Fibroblast of skin of right quadriceps (primary cell): ENCODE measurements around the gene CYP27A1.

Source experiments
- DNase-seq: peaks from one replicate; pipeline ENCODE4 v3.0.0-alpha.2; 2013

CYP27A1 gene

DNA sequence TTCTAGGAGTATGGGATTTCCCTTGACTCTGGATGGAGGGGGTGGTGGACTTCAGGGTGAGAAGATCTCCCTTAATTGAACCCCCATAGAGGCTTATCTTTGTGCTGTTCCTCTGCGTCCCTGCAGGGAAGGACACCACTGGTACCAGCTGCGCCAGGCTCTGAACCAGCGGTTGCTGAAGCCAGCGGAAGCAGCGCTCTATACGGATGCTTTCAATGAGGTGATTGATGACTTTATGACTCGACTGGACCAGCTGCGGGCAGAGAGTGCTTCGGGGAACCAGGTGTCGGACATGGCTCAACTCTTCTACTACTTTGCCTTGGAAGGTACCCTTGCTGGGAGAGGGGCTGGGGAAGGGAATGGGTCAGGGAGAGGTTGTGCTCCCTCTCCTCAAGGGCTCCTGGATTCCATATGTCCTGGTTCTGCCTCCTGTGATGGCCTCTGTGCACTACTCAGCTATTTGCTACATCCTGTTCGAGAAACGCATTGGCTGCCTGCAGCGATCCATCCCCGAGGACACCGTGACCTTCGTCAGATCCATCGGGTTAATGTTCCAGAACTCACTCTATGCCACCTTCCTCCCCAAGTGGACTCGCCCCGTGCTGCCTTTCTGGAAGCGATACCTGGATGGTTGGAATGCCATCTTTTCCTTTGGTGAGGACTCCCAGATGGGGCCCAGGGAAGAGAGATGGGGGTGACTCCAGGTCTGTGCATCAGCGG is 30.3 kb downstream of the CYP27A1 start:
- DNase-seq: no peak

DNA sequence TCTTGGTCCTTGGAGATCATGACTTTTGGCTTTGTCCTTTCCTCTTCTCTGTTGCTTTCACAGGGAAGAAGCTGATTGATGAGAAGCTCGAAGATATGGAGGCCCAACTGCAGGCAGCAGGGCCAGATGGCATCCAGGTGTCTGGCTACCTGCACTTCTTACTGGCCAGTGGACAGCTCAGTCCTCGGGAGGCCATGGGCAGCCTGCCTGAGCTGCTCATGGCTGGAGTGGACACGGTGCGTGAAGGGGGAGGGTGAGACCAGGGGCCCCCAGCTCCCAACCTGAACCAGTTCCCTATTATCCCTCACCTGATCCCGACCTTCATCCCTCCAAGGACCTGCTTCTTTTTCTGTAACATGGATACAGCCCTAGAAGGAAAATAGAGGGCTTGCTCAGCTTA is 30.9 kb downstream of the CYP27A1 start:
- no peak for DNase-seq

DNA sequence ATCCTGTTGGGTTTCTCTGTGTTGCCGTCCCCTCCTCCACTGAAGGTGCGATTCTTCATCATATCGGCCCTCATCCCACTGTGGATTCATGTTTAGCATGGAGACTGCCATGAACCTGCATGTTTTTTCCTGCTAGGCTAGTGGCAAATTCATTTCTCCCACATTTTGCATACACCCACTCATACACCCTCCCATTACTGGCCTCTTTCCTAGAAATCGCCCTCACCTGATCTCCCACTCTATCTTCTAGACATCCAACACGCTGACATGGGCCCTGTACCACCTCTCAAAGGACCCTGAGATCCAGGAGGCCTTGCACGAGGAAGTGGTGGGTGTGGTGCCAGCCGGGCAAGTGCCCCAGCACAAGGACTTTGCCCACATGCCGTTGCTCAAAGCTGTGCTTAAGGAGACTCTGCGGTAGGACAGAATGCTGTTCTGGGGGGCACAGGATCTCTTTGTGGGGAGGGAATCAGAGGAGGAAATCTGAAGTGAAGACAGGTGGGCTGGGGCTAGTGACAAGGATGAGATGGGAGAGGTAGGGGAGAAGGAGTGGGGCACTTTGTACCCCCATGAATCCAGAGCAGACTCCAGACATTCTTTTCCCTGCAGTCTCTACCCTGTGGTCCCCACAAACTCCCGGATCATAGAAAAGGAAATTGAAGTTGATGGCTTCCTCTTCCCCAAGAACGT is 32.0 kb downstream of the CYP27A1 start:
- no peak for DNase-seq

DNA sequence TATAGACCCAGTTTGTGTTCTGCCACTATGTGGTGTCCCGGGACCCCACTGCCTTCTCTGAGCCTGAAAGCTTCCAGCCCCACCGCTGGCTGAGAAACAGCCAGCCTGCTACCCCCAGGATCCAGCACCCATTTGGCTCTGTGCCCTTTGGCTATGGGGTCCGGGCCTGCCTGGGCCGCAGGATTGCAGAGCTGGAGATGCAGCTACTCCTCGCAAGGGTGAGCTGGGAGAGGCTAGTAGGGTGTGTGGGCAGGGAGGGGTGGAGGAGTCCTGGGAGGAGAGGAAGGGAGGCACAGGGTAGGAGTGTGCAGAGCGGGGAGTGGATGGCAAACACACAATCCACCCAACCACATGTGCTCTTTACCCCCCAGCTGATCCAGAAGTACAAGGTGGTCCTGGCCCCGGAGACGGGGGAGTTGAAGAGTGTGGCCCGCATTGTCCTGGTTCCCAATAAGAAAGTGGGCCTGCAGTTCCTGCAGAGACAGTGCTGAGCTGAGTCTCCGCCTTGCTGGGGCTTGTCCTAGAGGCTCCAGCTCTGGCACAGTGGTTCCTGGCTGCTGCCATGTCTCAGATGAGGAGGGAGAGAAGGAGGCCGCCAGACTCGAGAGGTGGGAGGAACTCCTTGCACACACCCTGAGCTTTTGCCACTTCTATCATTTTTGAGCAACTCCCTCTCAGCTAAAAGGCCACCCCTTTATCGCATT is 32.7 kb downstream of the CYP27A1 start:
- no peak for DNase-seq

DNA sequence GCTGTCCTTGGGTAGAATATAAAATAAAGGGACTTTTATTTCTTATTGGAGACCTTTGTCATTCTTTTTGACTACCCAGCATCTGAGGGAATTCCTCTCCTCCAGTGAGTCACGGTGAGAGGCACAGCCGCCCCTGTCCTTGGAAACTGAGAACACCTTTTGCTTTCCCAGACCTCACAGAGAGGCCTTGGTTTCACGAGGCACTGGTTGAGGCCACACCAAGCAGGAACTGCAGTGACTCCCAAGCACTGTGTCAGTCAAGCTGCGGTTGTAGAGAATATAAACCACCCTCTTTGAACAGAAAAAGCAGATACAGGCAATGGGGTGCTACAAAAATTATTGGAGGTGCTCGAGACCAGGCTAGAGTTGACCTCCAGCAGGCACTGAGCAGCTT is 33.3 kb downstream of the CYP27A1 start:
- no peak for DNase-seq

DNA sequence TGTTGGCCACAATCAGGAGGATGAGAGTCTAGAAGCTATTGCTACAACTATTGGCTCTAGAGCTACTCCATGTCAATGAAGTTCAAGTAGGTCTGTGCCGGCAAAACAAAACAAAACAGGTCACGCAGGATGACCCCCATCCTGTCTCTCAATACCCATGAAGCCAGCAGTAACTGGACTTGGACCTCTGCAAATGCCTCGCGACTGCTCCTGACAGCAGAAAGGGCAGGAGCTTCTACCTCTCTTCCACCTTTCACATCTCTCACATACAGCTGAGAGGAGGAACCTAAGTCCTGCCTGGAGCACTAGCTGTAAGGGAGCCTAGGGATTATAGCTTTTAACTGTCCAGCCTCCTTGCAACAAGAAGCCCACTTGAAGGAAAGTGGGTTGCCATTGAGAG is 33.7 kb downstream of the CYP27A1 start:
- DNase-seq: no peak

DNA sequence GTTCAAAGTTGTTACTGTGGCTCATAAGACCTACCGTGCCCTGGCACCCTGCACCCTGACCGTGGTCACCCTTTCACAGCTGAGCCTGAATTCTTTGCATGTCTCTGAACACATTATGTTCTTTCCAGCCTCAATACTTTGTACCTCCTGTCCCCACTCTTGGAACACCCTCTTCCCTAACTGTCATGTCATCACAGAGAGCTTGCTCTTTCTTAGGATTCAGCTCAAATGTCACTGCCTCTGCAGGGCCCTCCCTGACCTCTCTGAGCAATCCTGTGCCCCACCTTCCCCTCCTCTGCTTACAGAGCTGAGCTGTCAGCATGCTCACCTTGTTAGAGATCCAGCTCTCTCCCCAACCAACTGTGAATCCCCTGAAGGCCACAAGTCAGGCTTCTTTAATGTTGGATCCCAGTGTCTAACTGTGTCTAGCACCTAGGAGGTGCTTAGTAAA is 34.6 kb downstream of the CYP27A1 start:
- DNase-seq: no peak

DNA sequence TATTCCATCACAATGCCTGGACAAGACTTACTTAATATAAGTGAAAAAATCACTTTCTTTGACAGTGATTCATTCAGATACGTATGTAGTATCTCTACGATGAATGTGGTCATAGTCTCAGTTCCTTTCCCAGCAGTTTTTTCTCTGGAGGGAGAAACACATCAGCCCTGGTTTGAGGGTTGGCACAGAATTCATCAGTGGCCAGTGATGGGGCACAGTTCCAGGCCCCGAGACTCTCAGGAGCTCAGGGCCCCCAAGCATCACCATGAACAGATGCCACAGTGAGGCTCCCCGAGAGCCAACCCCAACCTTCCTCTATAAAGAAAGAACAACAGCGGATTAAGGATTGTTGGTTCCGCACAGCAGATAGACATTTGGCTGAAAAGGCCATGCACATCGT is 37.1 kb downstream of the CYP27A1 start:
- no peak for DNase-seq

DNA sequence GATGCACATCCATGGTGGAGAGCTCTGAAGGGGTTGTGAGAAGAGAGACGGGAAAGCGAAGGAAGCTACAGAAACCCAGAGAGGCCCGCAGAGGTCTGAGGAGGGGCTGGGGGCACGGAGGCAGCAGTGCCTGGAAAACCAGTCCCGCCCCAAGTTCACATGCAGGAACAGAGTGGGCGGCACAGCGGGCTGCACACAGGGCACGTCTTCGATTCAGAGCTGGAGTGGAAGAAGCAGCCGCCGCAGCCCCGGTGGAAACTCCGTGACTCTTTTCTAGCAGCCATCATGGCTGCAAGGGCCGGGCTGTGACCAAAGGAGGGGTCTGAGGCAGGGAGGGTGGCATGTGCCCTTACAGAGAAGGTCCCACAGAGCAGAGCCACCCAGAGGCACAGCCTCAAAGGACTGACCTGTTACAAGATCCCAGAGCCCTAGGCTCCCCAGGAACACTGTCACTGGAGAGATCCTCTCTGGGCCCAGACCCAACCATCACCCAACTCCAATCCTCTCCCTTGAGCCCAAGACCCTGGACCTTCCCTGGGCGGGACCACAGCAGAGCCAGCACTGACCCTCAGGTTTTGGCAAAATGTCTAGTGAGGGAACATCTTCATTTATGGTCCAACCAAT is 38.9 kb downstream of the CYP27A1 start:
- DNase-seq: no peak

DNA sequence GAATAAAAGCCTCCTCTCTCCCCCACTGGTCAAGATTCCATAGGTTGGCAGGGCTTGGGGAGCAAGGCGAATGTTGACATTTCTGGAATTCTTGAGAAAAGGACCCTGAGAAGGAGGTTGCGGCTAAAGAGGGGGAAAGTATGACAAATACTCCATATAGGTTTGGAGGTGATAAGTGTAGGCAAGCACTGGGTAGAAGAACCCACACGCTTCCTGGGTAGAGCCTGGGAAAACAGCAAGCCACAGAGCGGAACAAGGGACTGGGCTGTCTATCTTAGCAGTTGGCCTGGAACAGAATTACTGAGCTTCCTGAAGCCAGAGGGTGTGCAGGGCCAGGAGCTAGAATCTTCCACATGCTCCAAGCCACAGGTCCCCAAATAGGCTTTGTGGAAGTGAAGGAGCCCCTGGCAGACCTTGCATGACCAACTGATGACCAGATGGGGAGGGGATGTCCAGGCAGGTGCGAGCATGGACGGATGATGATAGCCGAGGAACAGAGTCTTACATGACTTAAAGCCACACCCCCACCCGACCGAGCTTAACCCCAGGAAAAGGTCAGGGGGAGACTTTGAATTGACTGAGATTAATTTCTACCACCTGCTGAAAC is 39.8 kb downstream of the CYP27A1 start:
- no peak for DNase-seq

DNA sequence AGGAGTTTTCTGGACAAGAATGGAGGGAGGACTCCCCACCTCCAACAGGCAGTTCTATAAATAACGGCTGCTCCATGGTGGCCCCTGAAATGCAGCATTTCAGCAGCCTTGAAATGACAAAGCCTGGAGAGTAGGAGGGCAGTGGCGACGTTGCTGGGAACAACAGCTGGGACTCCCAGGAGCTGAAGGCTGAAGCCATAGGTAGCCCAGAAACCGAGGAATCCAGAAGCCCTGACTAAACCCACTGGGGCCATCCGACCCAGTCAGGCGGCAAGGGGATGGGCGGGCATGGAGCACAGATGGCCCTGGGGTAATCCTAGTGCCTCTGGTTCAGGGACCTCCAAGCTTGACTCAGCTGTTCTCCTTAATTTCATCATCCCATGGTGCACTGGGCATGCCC is 40.7 kb downstream of the CYP27A1 start:
- no peak for DNase-seq

DNA sequence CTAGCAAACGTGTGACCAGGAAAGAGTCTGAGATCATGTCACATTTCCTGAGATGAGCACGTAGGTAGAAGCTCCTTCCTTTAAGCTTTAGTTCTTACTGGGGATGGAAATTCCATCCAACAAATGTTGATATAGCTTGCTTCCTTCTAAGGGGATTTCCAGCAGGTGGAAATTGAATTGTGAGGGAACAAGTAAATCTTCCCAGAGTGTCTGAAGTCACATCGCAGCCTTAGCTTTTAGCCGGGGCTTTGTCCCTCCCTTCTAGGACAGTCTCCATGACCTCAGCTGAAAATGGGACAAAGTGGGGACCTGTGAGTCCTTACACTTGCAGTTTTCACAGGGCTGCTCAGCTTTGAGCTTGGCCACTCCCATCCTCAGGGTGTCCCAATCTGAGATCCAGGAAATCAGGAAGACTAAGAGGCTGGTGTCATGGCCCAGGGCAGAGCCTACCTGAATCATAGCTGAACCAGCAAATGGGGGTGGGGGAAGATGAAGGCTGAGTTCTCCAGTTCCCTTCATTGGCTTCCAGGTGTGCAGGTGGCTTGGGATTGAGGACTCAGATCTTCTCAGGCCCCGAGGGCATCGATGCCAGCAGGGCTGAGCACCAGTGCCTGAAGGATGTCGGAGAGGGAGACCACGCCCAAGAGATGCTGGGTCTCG is 41.4 kb downstream of the CYP27A1 start:
- no peak for DNase-seq

DNA sequence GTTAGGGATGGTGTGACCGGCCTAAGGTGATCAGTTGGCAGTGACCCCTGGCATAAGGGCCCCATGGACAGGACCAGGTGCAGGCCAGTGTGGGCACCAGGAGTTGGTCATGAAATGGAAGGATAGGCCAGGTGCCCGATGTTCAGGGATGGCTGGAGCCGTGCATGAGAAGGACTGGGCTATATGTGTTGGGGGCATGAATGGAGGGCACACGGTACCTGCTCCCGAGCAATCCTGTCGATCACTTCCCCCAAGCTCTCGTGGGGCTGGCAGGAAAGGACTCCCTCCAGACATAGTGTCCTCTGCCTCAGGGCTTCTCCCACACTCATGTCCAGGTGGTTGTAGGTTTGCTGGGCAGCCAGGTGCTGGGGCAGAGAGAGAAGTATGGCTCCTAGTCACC is 42.1 kb downstream of the CYP27A1 start:
- no peak for DNase-seq

DNA sequence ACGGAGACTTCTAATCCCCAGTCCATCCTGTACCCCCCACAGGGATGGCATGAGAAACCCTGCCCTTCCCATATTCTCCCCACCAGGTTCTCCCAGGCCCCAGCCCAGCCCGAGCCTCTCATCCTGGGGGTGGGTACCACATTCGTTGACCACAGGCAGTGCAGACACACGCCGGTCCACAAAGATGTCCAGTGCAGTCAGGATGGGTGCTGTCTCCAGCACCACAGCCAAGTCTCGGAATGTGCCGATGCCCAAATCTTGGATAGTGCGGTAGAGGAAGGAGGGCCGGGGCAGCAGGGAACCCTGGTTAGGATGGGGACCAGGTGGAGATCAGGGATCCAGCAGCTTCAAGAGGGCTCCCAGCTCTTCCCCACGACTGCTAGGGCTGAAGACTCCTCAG is 44.8 kb downstream of the CYP27A1 start:
- DNase-seq: no peak

DNA sequence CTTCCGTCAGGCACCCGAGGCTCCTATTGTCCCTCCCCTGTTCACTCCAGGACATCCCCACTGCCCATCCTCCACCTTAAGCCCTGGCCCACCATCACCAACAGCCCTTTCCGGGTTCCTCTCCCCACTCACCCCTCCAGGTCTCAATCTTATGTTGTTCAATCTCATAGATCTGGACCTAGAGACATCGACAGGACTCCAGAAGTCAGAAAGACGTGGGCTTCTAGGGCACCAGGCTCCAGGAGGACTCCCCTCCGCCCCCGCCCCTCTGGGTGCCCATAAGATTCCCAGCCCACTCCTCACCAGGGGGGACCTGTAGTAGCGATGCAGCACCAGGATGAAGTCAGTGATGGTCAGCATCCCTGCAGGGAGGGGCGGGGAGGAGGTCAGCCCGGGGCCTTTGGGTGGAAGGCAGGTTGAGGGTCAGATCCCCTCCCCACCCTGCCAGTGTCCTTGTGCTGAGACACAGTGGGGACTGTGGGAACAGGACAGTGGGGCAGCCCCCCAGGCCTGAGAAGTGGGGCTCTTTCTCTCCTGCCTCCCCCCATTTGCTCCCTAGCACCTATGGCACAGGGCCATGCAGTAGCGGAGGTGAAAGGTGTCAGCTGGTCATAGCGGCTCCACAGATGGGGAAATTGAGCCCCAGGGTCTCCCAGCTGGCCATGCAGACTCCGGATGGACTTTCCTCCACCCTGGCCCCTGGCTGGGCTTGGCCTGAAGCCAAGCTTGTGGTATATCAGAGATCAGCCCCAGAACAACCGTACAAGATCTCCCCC is 45.9 kb downstream of the CYP27A1 start:
- no peak for DNase-seq

DNA sequence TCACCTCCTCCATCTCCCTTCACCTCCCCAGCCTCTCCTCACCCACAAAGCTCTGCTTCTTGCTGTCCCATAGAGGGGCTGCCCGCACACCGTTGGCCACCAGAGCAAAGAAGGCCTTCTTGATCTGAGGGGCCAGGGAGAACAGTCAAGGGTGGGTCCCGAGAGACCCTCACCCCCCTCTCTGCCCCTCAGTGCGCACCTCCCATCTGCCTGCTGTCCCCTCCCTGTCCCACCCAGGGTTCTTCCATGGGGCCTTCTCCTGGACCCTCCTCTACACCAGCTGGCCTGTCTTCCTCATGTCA is 46.5 kb downstream of the CYP27A1 start:
- no peak for DNase-seq

DNA sequence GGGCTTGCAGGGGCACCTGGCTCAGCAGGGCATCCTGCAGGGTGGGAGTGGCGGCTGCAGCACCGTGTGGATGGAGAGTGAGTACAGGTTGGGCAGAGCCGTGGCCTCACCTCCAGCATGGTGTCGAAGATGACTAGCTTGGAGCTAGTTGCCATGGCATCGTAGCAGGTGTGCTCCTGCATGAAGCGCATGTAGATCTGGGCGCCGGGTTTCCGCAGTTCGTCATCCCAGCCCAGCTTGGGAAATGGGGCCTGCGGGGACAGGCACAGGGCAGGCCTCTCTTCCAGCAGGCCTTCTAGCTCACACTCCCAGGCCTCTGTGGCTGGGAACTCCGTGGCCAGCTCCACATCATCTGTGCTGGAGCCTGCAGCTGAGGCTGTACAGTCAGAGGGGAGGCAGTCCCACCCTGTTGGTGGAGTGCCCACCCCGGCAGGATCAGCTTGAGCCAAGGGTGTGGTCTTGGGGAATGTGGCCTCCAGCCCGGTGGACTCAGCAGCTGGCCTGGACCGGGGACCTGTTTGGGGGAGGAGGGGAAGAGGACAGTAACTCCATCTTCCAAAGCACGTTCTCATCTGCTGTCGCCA is 48.0 kb downstream of the CYP27A1 start:
- no peak for DNase-seq

DNA sequence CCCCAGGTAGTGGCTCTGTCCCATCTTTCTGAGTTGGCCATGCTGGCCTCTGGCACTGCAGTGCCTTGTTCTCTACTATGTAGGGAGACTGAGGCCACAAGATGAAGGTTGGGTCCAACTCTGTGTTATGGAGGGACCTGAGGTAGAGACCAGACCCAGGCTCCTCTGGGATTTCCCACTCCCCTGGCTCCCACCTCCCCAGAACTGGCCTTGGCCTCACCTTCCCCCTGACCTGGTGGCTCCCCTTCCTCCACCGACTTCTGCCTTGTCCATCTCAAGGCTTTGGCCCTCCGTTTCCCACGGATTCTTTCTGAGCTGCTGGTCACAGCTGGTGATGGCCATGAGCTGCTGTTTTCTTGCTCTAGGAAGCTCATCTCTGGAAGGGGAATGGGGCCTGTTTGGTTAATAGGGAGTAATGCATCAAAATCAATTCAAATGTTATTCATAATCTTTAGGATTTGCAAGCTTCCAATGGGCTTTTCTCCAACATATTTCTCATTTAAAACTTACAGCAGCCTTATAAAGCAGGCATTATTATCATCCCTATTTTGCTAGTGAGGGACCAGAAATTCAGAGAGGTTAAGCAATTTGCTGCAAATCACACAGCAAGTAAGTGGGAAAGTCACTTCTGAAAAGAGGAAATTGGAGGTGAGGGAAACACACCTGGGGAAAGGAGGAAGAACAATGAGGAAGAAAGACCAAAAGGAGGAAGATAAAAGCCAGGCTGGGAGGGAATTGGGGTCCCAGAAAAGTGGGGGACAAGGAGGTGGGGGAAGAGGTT is 48.8 kb downstream of the CYP27A1 start:
- no peak for DNase-seq

DNA sequence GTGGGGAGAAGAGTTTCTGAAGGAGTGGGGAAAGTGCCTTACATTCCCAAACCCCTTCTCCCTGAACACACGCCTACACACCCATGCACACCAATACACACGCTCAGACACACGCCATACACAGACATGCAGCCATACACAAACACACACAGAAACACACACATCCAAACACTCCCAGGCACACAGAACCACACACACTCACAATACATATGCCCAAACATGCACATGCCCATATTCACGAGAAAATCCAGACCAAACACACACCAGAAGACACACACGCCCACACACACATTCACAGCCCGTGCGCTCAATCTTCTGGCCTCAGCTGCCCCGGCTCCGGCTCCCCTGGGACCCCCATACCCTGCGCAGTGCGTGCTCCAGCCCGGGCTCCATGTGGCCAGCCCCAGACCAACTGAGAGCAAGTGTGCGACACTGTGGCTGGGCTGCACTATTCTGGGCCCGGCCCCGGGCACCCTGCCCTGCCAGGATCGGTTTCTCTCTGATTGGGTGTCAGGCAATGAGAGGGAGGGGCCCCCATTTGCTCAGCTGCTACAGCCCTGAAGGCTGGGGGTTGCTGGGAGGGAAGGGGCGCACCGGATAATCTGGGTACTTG is 49.5 kb downstream of the CYP27A1 start, which contains the start of gene PRKAG3:
PRKAG3 (minus strand) TSS at position 426 of the 613 bp plus-strand sequence.
- no peak for DNase-seq

DNA sequence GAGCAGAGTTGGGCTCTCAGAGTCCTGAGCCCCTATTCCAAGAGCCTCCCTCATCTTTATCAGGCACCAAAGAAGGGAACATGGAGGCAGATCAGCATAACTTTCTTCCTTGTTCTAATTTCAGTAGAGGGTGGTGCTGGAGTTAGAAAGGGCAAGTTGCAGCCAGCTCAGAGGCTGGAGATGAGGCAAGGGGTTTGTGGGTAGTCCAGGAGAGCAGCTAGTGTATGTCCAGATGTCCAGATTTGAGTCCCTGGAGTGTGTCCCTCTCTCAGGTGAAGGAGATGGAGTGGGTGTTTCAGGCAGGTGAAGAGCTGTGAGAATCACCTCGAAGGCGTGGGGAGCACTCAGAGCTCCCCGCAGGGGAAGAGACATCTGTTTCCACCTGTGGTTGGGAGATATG is 50.1 kb downstream of the CYP27A1 start:
- no peak for DNase-seq
